NT2/D1 (cell line): ENCODE measurements around the gene BTRC.

Experiments
- SUZ12 ChIP-seq: IDR thresholded peaks from 2 replicates; pipeline ENCODE4 v1.6.1; 2011; ENCODE audit not compliant: insufficient read length, insufficient read depth; ENCODE audit errors: extremely low read depth
- YY1 ChIP-seq: IDR thresholded peaks from 2 replicates; pipeline ENCODE4 v1.6.1; 2011; ENCODE audit not compliant: insufficient read length, insufficient read depth
- ZNF274 ChIP-seq: IDR thresholded peaks from 2 replicates; pipeline ENCODE4 v1.6.1; 2011; ENCODE audit warnings: mild to moderate bottlenecking, low read depth, low read length

DNA sequence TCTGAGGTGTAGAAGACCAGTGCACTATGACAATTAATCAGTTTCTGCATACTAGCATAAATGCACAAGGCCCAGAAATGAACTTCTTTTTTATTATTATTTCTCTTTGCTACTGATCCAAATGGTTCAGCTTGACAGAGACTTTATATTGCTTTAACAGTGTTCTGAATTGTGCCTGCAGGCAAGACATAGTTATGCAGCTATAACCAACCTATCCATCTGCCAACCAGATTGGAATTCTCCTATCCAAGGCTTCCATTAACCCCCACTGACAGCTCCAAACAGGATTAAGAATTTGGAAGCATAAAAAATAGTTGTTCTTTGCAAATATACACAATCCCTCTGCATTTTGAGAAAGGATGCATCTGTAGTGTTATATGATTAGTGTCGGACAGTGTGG lies 98.2 kb downstream of the BTRC start:
- TF ChIP-seq ZNF274 (no peak), YY1 (no peak), SUZ12 (no peak)
